ENCODE measurements around the gene OVCH1. TPM values are rescaled to one million over a fixed set of nuclear protein-coding genes. Genes with fewer than 3 reads are reported as not detected.

Gene OVCH1
- total and polyA plus RNA-seq, 10 donors = 0.03 to 5.7 (median 2.4) TPM

DNA sequence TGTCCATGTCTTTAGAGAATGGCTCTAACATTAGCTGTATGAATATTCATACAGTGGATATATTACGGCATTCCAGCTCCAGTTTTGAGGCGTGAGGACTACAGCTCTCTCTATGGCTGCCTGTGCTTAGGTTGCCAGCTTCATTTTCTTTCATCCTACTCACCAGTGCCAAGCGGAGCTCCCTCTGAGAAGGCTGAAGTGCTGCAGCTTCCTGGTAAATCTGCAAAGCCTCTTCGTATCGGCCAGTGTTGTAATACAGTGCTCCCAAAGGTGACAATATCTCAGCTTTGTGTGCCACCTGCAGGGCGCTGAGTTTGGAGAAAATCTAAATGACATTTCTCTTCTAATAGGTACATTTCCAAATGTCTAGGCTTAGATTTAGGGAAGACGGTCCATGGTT, 19.8 kb upstream of the OVCH1 start:
- TF ChIP-seq, protein P1, sequence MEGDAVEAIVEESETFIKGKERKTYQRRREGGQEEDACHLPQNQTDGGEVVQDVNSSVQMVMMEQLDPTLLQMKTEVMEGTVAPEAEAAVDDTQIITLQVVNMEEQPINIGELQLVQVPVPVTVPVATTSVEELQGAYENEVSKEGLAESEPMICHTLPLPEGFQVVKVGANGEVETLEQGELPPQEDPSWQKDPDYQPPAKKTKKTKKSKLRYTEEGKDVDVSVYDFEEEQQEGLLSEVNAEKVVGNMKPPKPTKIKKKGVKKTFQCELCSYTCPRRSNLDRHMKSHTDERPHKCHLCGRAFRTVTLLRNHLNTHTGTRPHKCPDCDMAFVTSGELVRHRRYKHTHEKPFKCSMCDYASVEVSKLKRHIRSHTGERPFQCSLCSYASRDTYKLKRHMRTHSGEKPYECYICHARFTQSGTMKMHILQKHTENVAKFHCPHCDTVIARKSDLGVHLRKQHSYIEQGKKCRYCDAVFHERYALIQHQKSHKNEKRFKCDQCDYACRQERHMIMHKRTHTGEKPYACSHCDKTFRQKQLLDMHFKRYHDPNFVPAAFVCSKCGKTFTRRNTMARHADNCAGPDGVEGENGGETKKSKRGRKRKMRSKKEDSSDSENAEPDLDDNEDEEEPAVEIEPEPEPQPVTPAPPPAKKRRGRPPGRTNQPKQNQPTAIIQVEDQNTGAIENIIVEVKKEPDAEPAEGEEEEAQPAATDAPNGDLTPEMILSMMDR (IDR thresholded peaks at IDR 0.05 in 8 of 11, conservative IDR thresholded peaks at IDR 0.05 in 3 of 11) = no peak
- TF ChIP-seq POLR2A (IDR thresholded peaks at IDR 0.05) (no peak), POLR2AphosphoS5 (IDR thresholded peaks at IDR 0.05) (no peak)
- H3K27ac ChIP-seq = no peak overlapping the region
- H3K4me3 ChIP-seq = no peak overlapping the region
- intact Hi-C loops (cut with DNase I; ENCODE audit: low total_unique reads) = no loop called here
- no peaks in the 10 kb centered on the region for H3K9me3 ChIP-seq
- DNase-seq = no peak
- H3K27me3 ChIP-seq (replicated peaks in 1 of 7) = no peaks in the 10 kb centered on the region
- H3K36me3 ChIP-seq = peaks cover 0 to 57% (median 13%) of the 10 kb centered on the region in 6 donors
- peaks cover 0 to 9% (median 2%) of the 10 kb centered on the region in 6 donors for H3K4me1 ChIP-seq
- 75 to 91% (median 86%) methylated on average over 7 of the region's 7 CpGs for WGBS, 5 donors

DNA sequence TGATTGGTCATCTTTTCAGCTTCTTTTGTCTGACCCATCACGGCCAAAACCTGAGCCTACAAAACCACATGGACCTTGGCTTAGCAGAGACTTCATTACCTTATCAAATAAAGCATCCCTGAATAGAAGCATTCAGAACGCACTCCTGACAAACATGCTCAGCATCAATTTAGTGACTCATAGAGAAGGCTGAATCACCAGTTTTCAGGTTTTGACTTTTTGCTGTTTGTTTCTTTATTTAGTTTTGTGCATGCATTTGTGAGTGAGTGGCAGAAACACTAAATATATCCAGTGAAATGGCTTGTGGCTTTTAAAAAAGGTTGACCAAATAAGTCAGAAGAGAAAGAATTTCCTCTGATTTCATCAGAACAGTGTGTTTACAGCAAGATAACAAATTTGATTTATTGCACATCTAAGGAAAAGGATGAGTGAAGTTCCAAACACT, 19.0 kb upstream of the OVCH1 start:
- peaks cover 0 to 9% (median 2%) of the 10 kb centered on the region in 6 donors for H3K4me1 ChIP-seq
- intact Hi-C loops (cut with DNase I; ENCODE audit: low total_unique reads) = no loop called here
- DNase-seq = no peak
- H3K36me3 ChIP-seq = peaks cover 0 to 57% (median 13%) of the 10 kb centered on the region in 6 donors
- H3K27ac ChIP-seq = no peak overlapping the region
- TF ChIP-seq POLR2AphosphoS5 (IDR thresholded peaks at IDR 0.05) (no peak), POLR2A (IDR thresholded peaks at IDR 0.05) (no peak)
- TF ChIP-seq, protein P1 (IDR thresholded peaks at IDR 0.05 in 8 of 11, conservative IDR thresholded peaks at IDR 0.05 in 3 of 11) = no peak
- no peaks in the 10 kb centered on the region for H3K27me3 ChIP-seq (replicated peaks in 1 of 7)
- no peak overlapping the region for H3K4me3 ChIP-seq
- no peaks in the 10 kb centered on the region for H3K9me3 ChIP-seq
- WGBS, 5 donors = 66 to 84% (median 81%) methylated on average over 2 of the region's 2 CpGs

DNA sequence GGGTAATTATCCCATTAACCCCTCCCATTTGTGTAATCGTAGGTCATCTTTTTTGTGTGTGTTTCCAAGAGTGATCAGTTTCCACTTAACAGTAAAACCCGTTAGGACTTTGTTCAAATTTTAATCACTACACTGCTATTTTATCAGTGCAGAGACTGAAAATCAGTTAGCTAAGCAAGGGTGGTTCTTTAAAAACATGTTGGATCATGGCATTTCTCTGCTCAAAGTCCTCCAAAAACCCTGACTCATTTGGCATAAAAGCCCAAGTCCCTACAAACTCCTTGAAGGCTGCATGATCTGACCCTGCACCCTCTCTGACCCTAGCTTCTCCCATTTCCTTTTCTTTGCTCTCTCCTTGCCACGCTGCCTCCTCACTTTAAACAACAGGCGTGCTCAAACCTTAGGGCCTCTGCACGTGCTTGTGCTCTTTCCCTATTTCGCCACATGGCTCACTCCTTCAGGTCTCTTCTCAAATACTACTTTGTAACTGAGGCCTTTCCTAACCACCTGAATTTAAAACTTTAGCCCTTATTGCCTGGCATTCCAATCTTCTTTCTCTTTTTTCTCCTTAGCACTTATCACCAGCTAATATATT, 13.2 kb upstream of the OVCH1 start:
- Histone ChIP-seq H3K36me3 (peaks cover 0 to 45% (median 11%) of the 10 kb centered on the region in 6 donors), H3K4me1 (peaks cover 0 to 10% (median 0%) of the 10 kb centered on the region in 6 donors), H3K4me3 (no peak overlapping the region), H3K9me3 (no peaks in the 10 kb centered on the region), H3K27me3 (replicated peaks in 1 of 7) (peaks cover 0 to 3% (median 0%) of the 10 kb centered on the region in 7 donors), H3K27ac (no peak overlapping the region)
- TF ChIP-seq POLR2A (IDR thresholded peaks at IDR 0.05) (no peak), POLR2AphosphoS5 (IDR thresholded peaks at IDR 0.05) (no peak)
- TF ChIP-seq, protein P1 (IDR thresholded peaks at IDR 0.05 in 8 of 11, conservative IDR thresholded peaks at IDR 0.05 in 3 of 11) = no peak
- WGBS, 5 donors = 70 to 86% (median 78%) methylated on average over 6 of the region's 6 CpGs
- intact Hi-C loops (cut with DNase I; ENCODE audit: low total_unique reads) = no loop called here
- DNase-seq = no peak

DNA sequence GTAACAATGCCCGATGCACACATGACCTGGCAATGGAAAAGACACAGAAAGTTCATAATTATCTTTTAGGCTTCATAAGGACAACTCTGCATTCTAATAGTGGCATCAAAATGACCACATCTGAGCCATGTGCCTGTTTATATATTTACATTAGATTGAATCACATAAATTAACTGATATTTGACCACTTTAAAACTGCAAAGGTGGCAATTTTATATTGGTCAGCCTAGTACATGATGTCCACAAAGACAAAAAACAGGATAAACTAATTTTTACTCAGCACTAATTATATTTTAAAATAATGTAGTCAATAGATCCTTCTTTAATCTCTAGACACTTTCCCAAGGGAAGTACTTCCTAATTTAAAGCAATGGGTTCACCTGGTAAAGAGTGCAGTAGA, 12.0 kb upstream of the OVCH1 start:
- DNase-seq = no peak
- peaks cover 0 to 10% (median 0%) of the 10 kb centered on the region in 6 donors for H3K4me1 ChIP-seq
- 86 to 100% (median 90%) methylated on average over 1 of the region's 1 CpG for WGBS, 5 donors

More for the DNA sequence above, 12.0 kb upstream of the OVCH1 start:
- Histone ChIP-seq H3K27me3 (replicated peaks in 1 of 7) (peaks cover 0 to 3% (median 0%) of the 10 kb centered on the region in 7 donors), H3K9me3 (no peaks in the 10 kb centered on the region), H3K27ac (no peak overlapping the region), H3K36me3 (peaks cover 0 to 42% (median 6%) of the 10 kb centered on the region in 6 donors), H3K4me3 (no peak overlapping the region)
- intact Hi-C loops (cut with DNase I; ENCODE audit: low total_unique reads) = no loop called here
- TF ChIP-seq POLR2AphosphoS5 (IDR thresholded peaks at IDR 0.05) (no peak), POLR2A (IDR thresholded peaks at IDR 0.05) (no peak)
- TF ChIP-seq, protein P1 (IDR thresholded peaks at IDR 0.05 in 8 of 11, conservative IDR thresholded peaks at IDR 0.05 in 3 of 11) = no peak

Data from spleen (tissue), 11 donors.